Ascending aorta (tissue), 2 donors: ENCODE data around the gene ZBTB8OS. TPM values are rescaled to one million over a fixed set of nuclear protein-coding genes. Genes with fewer than 3 reads are reported as not detected.

Experiments used
- DNase-seq, 2 donors: peaks; one replicate each; pipeline ENCODE4 v3.0.0-alpha.2; 2019; ENCODE audit warnings: low spot score in 2 of 2
- H3K27ac ChIP-seq, 2 donors: fragments of 200-600 bp; sonication (generic); one replicate each; pipeline ENCODE4 v1.5.1; 2016 to 2017; ENCODE audit warnings: mild to moderate bottlenecking in 1 of 2
- H3K27me3 ChIP-seq: fragments of 200-600 bp; sonication (generic); one replicate; pipeline ENCODE4 v1.5.1; 2017
- H3K36me3 ChIP-seq, 2 donors: fragments of 200-600 bp; sonication (generic); one replicate each; pipeline ENCODE4 v1.5.1; 2016
- H3K4me1 ChIP-seq, 2 donors: fragments of 200-600 bp; sonication (generic); one replicate each; pipeline ENCODE4 v1.5.1; 2016 to 2017; ENCODE audit warnings: mild to moderate bottlenecking in 1 of 2
- H3K4me3 ChIP-seq, 2 donors: fragments of 200-600 bp; sonication (generic); one replicate each; pipeline ENCODE4 v1.5.1; 2016 to 2017; ENCODE audit warnings: mild to moderate bottlenecking in 1 of 2
- H3K9me3 ChIP-seq, 2 donors: fragments of 200-600 bp; sonication (generic); one replicate each; pipeline ENCODE4 v1.5.1; 2016
- intact Hi-C: fragments of 100-400 bp; cut with DNase I; formaldehyde crosslinking; loops from one replicate; pipeline ENCODE4 v1.15.1; 2023
- total RNA-seq: library from RNA; depleted of rRNA; stranded (reverse); fragments of >200 nt; gene quantifications from one replicate; pipeline ENCODE4 v1.1.0, GENCODE V29; 2016
- TF ChIP-seq, protein P1 (sequence below), 3 experiments: fragments of 200-600 bp in 2 of 3; fragments of 450-650 bp in 1 of 3; sonication (generic) in 2 of 3; IDR thresholded peaks; one replicate each; pipeline ENCODE4 v1.5.1; 2016 to 2019; ENCODE audit warnings: antibody characterized with exemption in 3 of 3, mild to moderate bottlenecking in 1 of 3, moderate library complexity in 1 of 3

The ZBTB8OS gene
- total RNA-seq, 1 donor from 2014 or later: 3.0 TPM

GRCh38 chr1:32686387-32686786, 36.0 kb upstream of the ZBTB8OS start:
- Histone ChIP-seq H3K4me3 (no peak overlapping the region), H3K36me3 (peaks cover 52 to 73% of the 10 kb centered on the region in 2 donors), H3K27me3 (no peaks in the 10 kb centered on the region), H3K9me3 (no peaks in the 10 kb centered on the region), H3K4me1 (peaks cover 0 to 9% of the 10 kb centered on the region in 2 donors), H3K27ac (no peak overlapping the region)
- TF ChIP-seq, protein P1, sequence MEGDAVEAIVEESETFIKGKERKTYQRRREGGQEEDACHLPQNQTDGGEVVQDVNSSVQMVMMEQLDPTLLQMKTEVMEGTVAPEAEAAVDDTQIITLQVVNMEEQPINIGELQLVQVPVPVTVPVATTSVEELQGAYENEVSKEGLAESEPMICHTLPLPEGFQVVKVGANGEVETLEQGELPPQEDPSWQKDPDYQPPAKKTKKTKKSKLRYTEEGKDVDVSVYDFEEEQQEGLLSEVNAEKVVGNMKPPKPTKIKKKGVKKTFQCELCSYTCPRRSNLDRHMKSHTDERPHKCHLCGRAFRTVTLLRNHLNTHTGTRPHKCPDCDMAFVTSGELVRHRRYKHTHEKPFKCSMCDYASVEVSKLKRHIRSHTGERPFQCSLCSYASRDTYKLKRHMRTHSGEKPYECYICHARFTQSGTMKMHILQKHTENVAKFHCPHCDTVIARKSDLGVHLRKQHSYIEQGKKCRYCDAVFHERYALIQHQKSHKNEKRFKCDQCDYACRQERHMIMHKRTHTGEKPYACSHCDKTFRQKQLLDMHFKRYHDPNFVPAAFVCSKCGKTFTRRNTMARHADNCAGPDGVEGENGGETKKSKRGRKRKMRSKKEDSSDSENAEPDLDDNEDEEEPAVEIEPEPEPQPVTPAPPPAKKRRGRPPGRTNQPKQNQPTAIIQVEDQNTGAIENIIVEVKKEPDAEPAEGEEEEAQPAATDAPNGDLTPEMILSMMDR (IDR thresholded peaks at IDR 0.05): no peak
- DNase-seq: peak in 1 of 2 donors; percentile 3
- intact Hi-C loops: no loop called here

GRCh38 chr1:32685498-32685897, 35.1 kb upstream of the ZBTB8OS start:
- H3K27ac ChIP-seq: no peak overlapping the region
- TF ChIP-seq, protein P1 (IDR thresholded peaks at IDR 0.05): no peak
- intact Hi-C loops: no loop called here
- H3K4me1 ChIP-seq: peaks cover 0 to 4% of the 10 kb centered on the region in 2 donors
- peaks cover 53 to 76% of the 10 kb centered on the region in 2 donors for H3K36me3 ChIP-seq
- H3K4me3 ChIP-seq: no peak overlapping the region
- no peaks in the 10 kb centered on the region for H3K9me3 ChIP-seq
- DNase-seq: peak in 1 of 2 donors; percentile 12
- no peaks in the 10 kb centered on the region for H3K27me3 ChIP-seq

GRCh38 chr1:32684167-32684811, 33.9 kb upstream of the ZBTB8OS start:
- H3K4me3 ChIP-seq: no peak overlapping the region
- no peaks in the 10 kb centered on the region for H3K27me3 ChIP-seq
- H3K36me3 ChIP-seq: peaks cover 60 to 65% of the 10 kb centered on the region in 2 donors
- peaks cover 0 to 4% of the 10 kb centered on the region in 2 donors for H3K4me1 ChIP-seq
- peak in 1 of 2 donors; percentile 56 for DNase-seq
- peak overlapping the region; percentile 32 to 39 for H3K27ac ChIP-seq
- intact Hi-C loops: no loop called here
- TF ChIP-seq, protein P1 (IDR thresholded peaks at IDR 0.05): no peak
- H3K9me3 ChIP-seq: no peaks in the 10 kb centered on the region

- Histone ChIP-seq H3K36me3 (peaks cover 58 to 65% of the 10 kb centered on the region in 2 donors), H3K4me1 (peaks cover 0 to 4% of the 10 kb centered on the region in 2 donors), H3K27me3 (no peaks in the 10 kb centered on the region), H3K27ac (peak overlapping the region; percentile 32 to 39), H3K4me3 (no peak overlapping the region), H3K9me3 (no peaks in the 10 kb centered on the region)
- TF ChIP-seq, protein P1 (IDR thresholded peaks at IDR 0.05): no peak
- DNase-seq: no peak
- intact Hi-C loops: no loop called here
Measured at GRCh38 chr1:32683397-32683796, 33.0 kb upstream of the ZBTB8OS start.

DNA sequence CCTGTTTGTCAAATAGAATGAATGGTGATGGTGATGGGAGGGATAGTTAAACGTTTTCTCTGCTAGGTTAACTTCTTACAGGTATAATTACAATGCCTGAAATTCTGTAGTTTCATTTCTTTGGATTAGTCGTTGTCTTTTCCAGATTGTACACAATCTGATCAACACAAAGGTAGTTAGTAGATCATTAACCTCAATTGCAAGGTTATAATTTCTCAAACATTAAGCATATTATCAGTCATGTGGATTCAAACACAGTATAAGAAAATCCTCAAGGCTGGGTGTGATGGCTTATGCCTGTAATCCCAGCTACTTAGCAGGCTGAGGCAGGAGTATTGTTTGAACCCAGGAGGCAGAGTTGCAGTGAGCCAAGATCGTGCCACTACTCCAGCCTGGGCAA, 31.6 kb upstream of the ZBTB8OS start:
- no peak for DNase-seq
- peaks cover 0 to 4% of the 10 kb centered on the region in 2 donors for H3K4me1 ChIP-seq
- peaks cover 57 to 68% of the 10 kb centered on the region in 2 donors for H3K36me3 ChIP-seq
- H3K4me3 ChIP-seq: no peak overlapping the region
- H3K9me3 ChIP-seq: no peaks in the 10 kb centered on the region
- no peaks in the 10 kb centered on the region for H3K27me3 ChIP-seq
- intact Hi-C loops: no loop called here
- H3K27ac ChIP-seq: peak overlapping the region in 1 of 2 donors; percentile 48
- TF ChIP-seq, protein P1 (IDR thresholded peaks at IDR 0.05): no peak
